Measurements from ENCODE around the gene CST8.

DNA sequence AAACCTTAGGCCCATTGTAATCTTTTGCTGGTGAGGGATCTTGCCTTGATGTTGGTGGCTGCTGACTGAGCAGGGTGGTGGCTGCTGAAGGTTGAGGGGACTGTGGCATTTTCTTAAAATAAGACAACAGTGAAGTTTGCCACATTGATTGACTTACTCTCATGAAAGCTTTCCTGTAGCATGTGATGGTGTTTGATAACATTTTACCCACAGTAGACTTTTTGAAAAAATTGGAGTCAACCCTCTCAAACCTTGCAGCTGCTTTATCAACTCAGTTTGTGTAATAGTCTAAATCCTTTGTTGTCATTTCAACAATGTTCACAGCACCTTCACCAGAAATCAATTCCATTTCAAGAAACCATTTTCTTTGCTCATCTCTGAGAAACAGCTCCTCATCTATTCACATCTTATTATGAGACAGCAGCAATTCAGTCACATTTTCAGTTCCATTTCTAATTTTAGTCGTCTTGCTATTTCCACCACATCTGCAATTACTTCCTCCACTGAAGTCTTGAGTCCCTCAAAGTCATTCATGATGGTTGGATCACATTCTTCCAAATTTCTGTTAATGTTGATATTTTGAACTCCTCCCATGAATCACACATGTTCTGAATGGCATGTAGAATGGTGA, 40.1 kb downstream of the CST8 start:
- TF ChIP-seq, protein P1, sequence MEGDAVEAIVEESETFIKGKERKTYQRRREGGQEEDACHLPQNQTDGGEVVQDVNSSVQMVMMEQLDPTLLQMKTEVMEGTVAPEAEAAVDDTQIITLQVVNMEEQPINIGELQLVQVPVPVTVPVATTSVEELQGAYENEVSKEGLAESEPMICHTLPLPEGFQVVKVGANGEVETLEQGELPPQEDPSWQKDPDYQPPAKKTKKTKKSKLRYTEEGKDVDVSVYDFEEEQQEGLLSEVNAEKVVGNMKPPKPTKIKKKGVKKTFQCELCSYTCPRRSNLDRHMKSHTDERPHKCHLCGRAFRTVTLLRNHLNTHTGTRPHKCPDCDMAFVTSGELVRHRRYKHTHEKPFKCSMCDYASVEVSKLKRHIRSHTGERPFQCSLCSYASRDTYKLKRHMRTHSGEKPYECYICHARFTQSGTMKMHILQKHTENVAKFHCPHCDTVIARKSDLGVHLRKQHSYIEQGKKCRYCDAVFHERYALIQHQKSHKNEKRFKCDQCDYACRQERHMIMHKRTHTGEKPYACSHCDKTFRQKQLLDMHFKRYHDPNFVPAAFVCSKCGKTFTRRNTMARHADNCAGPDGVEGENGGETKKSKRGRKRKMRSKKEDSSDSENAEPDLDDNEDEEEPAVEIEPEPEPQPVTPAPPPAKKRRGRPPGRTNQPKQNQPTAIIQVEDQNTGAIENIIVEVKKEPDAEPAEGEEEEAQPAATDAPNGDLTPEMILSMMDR (IDR thresholded peaks at IDR 0.05): no peak
- TF ChIP-seq POLR2A (IDR thresholded peaks at IDR 0.05): no peak

Measured in Peyer's patch (tissue), 4 donors.